HepG2 (cell line): Measurements from ENCODE around the gene RHOT1. TPM values are rescaled to one million over a fixed set of nuclear protein-coding genes. Genes with fewer than 3 reads are reported as not detected.

Source experiments
- ATAC-seq: fragments of 200-7000 bp; cut with Tn5 transposase; 3 replicates; pipeline ENCODE4 v1.9.1; 2020; ENCODE audit warnings: mild to moderate bottlenecking, moderate library complexity
- BruUV-seq: library from RNA; stranded (reverse); fragments of 400-500 nt; replicated peaks from 2 replicates; lab custom pipeline; 2021; lab: Mats Ljungman, UMichigan
- CTCF ChIA-PET: fragments of 300-600 bp; formaldehyde crosslinking; extraction: SDS; loops from one replicate; lab custom pipeline; 2021; ENCODE audit warnings: low total read pairs, inconsistent platforms, low intra/inter-chr PET ratio; lab: Yijun Ruan, JAX
- POLR2A ChIA-PET: fragments of 350-600 bp; sonication (Branson Sonifier 250); formaldehyde crosslinking; loops from one replicate; lab custom pipeline; 2020; ENCODE audit warnings: antibody characterized with exemption, inconsistent platforms; lab: Yijun Ruan, JAX
- DNase-seq: peaks from one replicate; pipeline ENCODE4 v3.0.0-alpha.2; 2015; ENCODE audit warnings: low spot score
- FAIRE-seq: peaks from 3 replicates; lab custom pipeline; 2011; peaks lifted over from hg19 to GRCh38; lab: Jason Lieb, UNC
- H2AFZ ChIP-seq: one replicate; pipeline ENCODE4 v1.6.1; 2011; ENCODE audit warnings: low read length, inconsistent platforms
- H3K27ac ChIP-seq: fragments of 300-600 bp; 3 replicates; pipeline ENCODE4 v1.8.0; 2011; ENCODE audit warnings: mixed run types, mild to moderate bottlenecking, mixed read lengths, low read length, inconsistent platforms; ENCODE audit not compliant: insufficient read depth; ENCODE audit errors: extremely low read length
- H3K27me3 ChIP-seq, 2 experiments: fragments of 200-600 bp in 1 of 2; 2 replicates in 1 of 2; 3 replicates in 1 of 2; pipeline versions ENCODE4 v1.6.0 to v1.8.0; 2011; ENCODE audit warnings: low read length in 2 of 2, mild to moderate bottlenecking in 2 of 2, moderate library complexity in 2 of 2, inconsistent platforms in 1 of 2; ENCODE audit not compliant: insufficient read depth in 2 of 2, control insufficient read depth in 1 of 2
- H3K36me3 ChIP-seq, 2 experiments: fragments of 200-600 bp in 1 of 2; replicated peaks in 1 of 2; 2 replicates in 1 of 2; 3 replicates in 1 of 2; pipeline versions ENCODE4 v1.5.1 to v1.8.0; 2011; ENCODE audit warnings: low read length in 2 of 2, inconsistent platforms in 1 of 2; ENCODE audit not compliant: insufficient read depth in 2 of 2, control insufficient read depth in 1 of 2
- H3K4me1 ChIP-seq: 2 replicates; pipeline ENCODE4 v1.5.1; 2012; ENCODE audit warnings: low read length, inconsistent platforms; ENCODE audit not compliant: insufficient read depth
- H3K4me2 ChIP-seq: 2 replicates; pipeline ENCODE4 v1.6.0; 2011; ENCODE audit warnings: low read depth, low read length, inconsistent platforms
- H3K4me3 ChIP-seq, 3 experiments: fragments of 200-600 bp in 1 of 3; sonication (generic), shearing (Covaris generic) in 1 of 3; replicated peaks in 1 of 3; 2 replicates each; pipeline ENCODE4 v1.5.1; 2011 to 2016; ENCODE audit warnings: low read length in 3 of 3, inconsistent platforms in 2 of 3, low read depth in 2 of 3, mild to moderate bottlenecking in 2 of 3, control low read depth in 1 of 3, mixed read lengths in 1 of 3; ENCODE audit not compliant: insufficient read depth in 1 of 3
- H3K79me2 ChIP-seq: one replicate; pipeline ENCODE4 v1.6.1; 2011; ENCODE audit warnings: low read length, inconsistent platforms; ENCODE audit not compliant: insufficient read depth
- H3K9ac ChIP-seq: 2 replicates; pipeline ENCODE4 v1.6.0; 2011; ENCODE audit warnings: mild to moderate bottlenecking, low read depth, low read length, inconsistent platforms; ENCODE audit not compliant: insufficient read depth
- H3K9me3 ChIP-seq: 2 replicates; pipeline ENCODE4 v1.5.1; 2012; ENCODE audit warnings: mild to moderate bottlenecking, low read length
- H4K20me1 ChIP-seq: 2 replicates; pipeline ENCODE4 v1.6.0; 2011; ENCODE audit warnings: inconsistent platforms, mild to moderate bottlenecking, low read length, moderate library complexity; ENCODE audit not compliant: insufficient read depth
- GATA4 ChIP-seq: sonication (generic); IDR thresholded peaks from 2 replicates; pipeline ENCODE4 v1.6.1; 2016; ENCODE audit warnings: antibody characterized with exemption, low read depth, borderline replicate concordance
- KDM1A ChIP-seq: IDR thresholded peaks from 2 replicates; pipeline ENCODE4 v1.6.1; 2016; ENCODE audit warnings: missing compliant biosample characterization
- MAFF ChIP-seq: IDR thresholded peaks from 2 replicates; pipeline ENCODE4 v1.6.1; 2011; ENCODE audit warnings: low read depth, low read length, improper control_type of control experiment
- MBNL3 ChIP-seq: fragments of 250-450 bp; sonication (Bioruptor Pico); conservative IDR thresholded peaks from 2 replicates; pipeline ENCODE4 v1.8.0; 2022; ENCODE audit warnings: mild to moderate bottlenecking, inconsistent platforms
- MIER2 ChIP-seq: IDR thresholded peaks from 2 replicates; pipeline ENCODE4 v1.6.1; 2016; ENCODE audit warnings: missing biosample characterization, missing genetic modification reagents
- MTF1 ChIP-seq: sonication (generic); formaldehyde crosslinking; IDR thresholded peaks from 2 replicates; pipeline ENCODE4 v1.5.0; 2020; ENCODE audit warnings: missing genetic modification reagents
- MYC ChIP-seq: sonication (generic); formaldehyde crosslinking; IDR thresholded peaks from 2 replicates; pipeline ENCODE4 v1.9.0; 2021; ENCODE audit warnings: missing genetic modification reagents, borderline replicate concordance
- NCOR1 ChIP-seq: fragments of 200-600 bp; sonication (generic); IDR thresholded peaks from 2 replicates; pipeline ENCODE4 v1.7.0; 2017; ENCODE audit warnings: antibody characterized with exemption, low read length, borderline replicate concordance
- NR2F2 ChIP-seq: IDR thresholded peaks from 2 replicates; pipeline ENCODE4 v1.6.1; 2012; ENCODE audit warnings: low read depth, inconsistent platforms, borderline replicate concordance
- POLR2A ChIP-seq, 2 experiments: IDR thresholded peaks; 2 replicates each; pipeline ENCODE4 v1.6.1; 2011; ENCODE audit warnings: low read depth in 2 of 2, low read length in 2 of 2, mild to moderate bottlenecking in 1 of 2, moderate library complexity in 1 of 2; ENCODE audit not compliant: insufficient read depth in 1 of 2
- RAD51 ChIP-seq: fragments of 450-650 bp; IDR thresholded peaks from 2 replicates; pipeline ENCODE4 v1.6.1; 2016; ENCODE audit warnings: borderline replicate concordance
- REST ChIP-seq, 2 experiments: IDR thresholded peaks; 2 replicates each; pipeline ENCODE4 v1.6.1; 2011 to 2012; ENCODE audit warnings: low read length in 2 of 2, borderline replicate concordance in 1 of 2, low read depth in 1 of 2, mild to moderate bottlenecking in 1 of 2, moderate library complexity in 1 of 2
- ZC3H4 ChIP-seq: sonication (generic); formaldehyde crosslinking; IDR thresholded peaks from 2 replicates; pipeline ENCODE4 v1.4.0; 2020; ENCODE audit warnings: missing genetic modification reagents, borderline replicate concordance
- ZMYM2 ChIP-seq: sonication (generic); formaldehyde crosslinking; IDR thresholded peaks from 2 replicates; pipeline ENCODE4 v1.8.0; 2022; ENCODE audit warnings: mild to moderate bottlenecking, missing genetic modification reagents
- ZNF343 ChIP-seq: sonication (generic); formaldehyde crosslinking; IDR thresholded peaks from 2 replicates; pipeline ENCODE4 v1.4.0; 2020; ENCODE audit warnings: mild to moderate bottlenecking, missing genetic modification reagents
- ZNF543 ChIP-seq: sonication (generic); formaldehyde crosslinking; IDR thresholded peaks from 2 replicates; pipeline ENCODE4 v1.4.0; 2020; ENCODE audit warnings: mild to moderate bottlenecking, missing genetic modification reagents
- ZNF83 ChIP-seq: sonication (generic); formaldehyde crosslinking; IDR thresholded peaks from 2 replicates; pipeline ENCODE4 v1.4.0; 2020; ENCODE audit warnings: missing genetic modification reagents, mild to moderate bottlenecking, borderline replicate concordance
- ZSCAN21 ChIP-seq: sonication (generic); formaldehyde crosslinking; IDR thresholded peaks from 2 replicates; pipeline ENCODE4 v1.8.0; 2022; ENCODE audit warnings: mild to moderate bottlenecking, missing genetic modification reagents, moderate library complexity, borderline replicate concordance
- WGBS: methylation state at CpG from one replicate; pipeline ENCODE4 v1.1.6; 2017; ENCODE audit warnings: low lambda C conversion rate; 5-methylcytosine and 5-hydroxymethylcytosine counted together
- in situ Hi-C: cut with HindIII; loops from 2 replicates; pipeline ENCODE4 v1.10.0; 2017; ENCODE audit warnings: low pct_unique_long_range_greater_than_20kb; ENCODE audit not compliant: extremely low pct_ligation_motif_present
- intact Hi-C: fragments of 100-400 bp; cut with micrococcal nuclease; formaldehyde crosslinking; loops from one replicate; pipeline ENCODE4 v1.10.0; 2022; ENCODE audit not compliant: unreplicated experiment
- polyA plus RNA-seq, 8 experiments: library from polyadenylated mRNA; depleted of rRNA in 3 of 8; stranded (reverse) in 7 of 8; unstranded in 1 of 8; fragments of >200 nt; fragmentation: Illumina TruSeq in 4 of 8; extraction: Trizol in 4 of 8; gene quantifications; 2 replicates each; pipeline versions ENCODE4 v1.2.1 to v1.2.3, GENCODE V29; 2011 to 2016; ENCODE audit warnings: low read depth in 4 of 8, missing spikeins in 1 of 8, mixed read lengths in 1 of 8; ENCODE audit not compliant: insufficient read depth in 1 of 8
- total RNA-seq, 5 experiments: library from RNA; depleted of rRNA; stranded (reverse); fragments of >200 nt; fragmentation: Illumina TruSeq; extraction: Trizol; gene quantifications; 2 replicates each; pipeline ENCODE4 v1.2.3, GENCODE V29; 2016; ENCODE audit warnings: low read depth in 1 of 5

The RHOT1 gene
- total and polyA plus RNA-seq, 2 of the 13 experiments (the other 11 are each of a cell fraction or from before 2014, with no cell fraction given) = 25.6 to 41.5 TPM

- no peak for TF ChIP-seq ZNF83 (CRISPR knock-in tag)
- TF ChIP-seq MIER2 (CRISPR knock-in tag) = peak; percentile 74
- TF ChIP-seq NR2F2 = no peak
- TF ChIP-seq REST (IDR thresholded peaks at IDR 0.05; ENCODE audit: borderline replicate concordance in 1 of 2, low read depth in 1 of 2, low read length in 2 of 2) = peak; percentile 12 to 84
- no TSS peak for BruUV-seq
- in situ Hi-C loops = no loop called here
- H4K20me1 ChIP-seq = no peaks in the 10 kb centered on the region
- H3K4me1 ChIP-seq = no peaks in the 10 kb centered on the region
- intact Hi-C loops = no loop called here
- no peaks in the 10 kb centered on the region for H3K79me2 ChIP-seq
- no peak overlapping the region for H2AFZ ChIP-seq
- FAIRE-seq (no peak), ATAC-seq (no peak), DNase-seq (no peak)
- no peaks in the 10 kb centered on the region for H3K9me3 ChIP-seq
- ChIA-PET CTCF (no interaction called here), POLR2A (interaction anchor here (0.6 kb wide), 1 partner anchor 119 kb away, joined by 4 read pairs; no protein-coding TSS in a partner anchor)
- H3K27me3 ChIP-seq = no peaks in the 10 kb centered on the region
- H3K9ac ChIP-seq = no peak overlapping the region
- H3K27ac ChIP-seq = no peak overlapping the region
- 53% methylated on average over 8 of the region's 8 CpGs for WGBS
- H3K4me2 ChIP-seq = no peak overlapping the region
- no peak overlapping the region for H3K4me3 ChIP-seq
- no peaks in the 10 kb centered on the region for H3K36me3 ChIP-seq
These were observed 98.4 kb downstream of the RHOT1 start for GRCh38 chr17:32240750-32241149.

- H3K36me3 ChIP-seq = no peaks in the 10 kb centered on the region
- no peak for ATAC-seq
- H3K4me2 ChIP-seq = no peak overlapping the region
- no peak for FAIRE-seq
- 100% methylated on average over 1 of the region's 1 CpG for WGBS
- POLR2A ChIA-PET = no interaction called here
- H4K20me1 ChIP-seq = no peaks in the 10 kb centered on the region
- H3K4me1 ChIP-seq = no peaks in the 10 kb centered on the region
- H3K27ac ChIP-seq = no peak overlapping the region
- no peak overlapping the region for H3K4me3 ChIP-seq
- intact Hi-C loops (no loop called here), in situ Hi-C loops (no loop called here)
- H3K9ac ChIP-seq = no peak overlapping the region
- no peak for DNase-seq
- H2AFZ ChIP-seq = no peak overlapping the region
- no TSS peak for BruUV-seq
- CTCF ChIA-PET = no interaction called here
- no peaks in the 10 kb centered on the region for H3K9me3 ChIP-seq
- H3K79me2 ChIP-seq = no peaks in the 10 kb centered on the region
- no peaks in the 10 kb centered on the region for H3K27me3 ChIP-seq
- TF ChIP-seq ZC3H4 (CRISPR knock-in tag) = no peak
- TF ChIP-seq RAD51 = no peak
- TF ChIP-seq KDM1A = no peak
- no peak for TF ChIP-seq POLR2A (IDR thresholded peaks at IDR 0.05; ENCODE audit: insufficient read depth in 1 of 2, low read depth in 2 of 2, low read length in 2 of 2)
- no peak for TF ChIP-seq ZNF343 (CRISPR knock-in tag)
- TF ChIP-seq MAFF = no peak
- no peak for TF ChIP-seq GATA4
- TF ChIP-seq MBNL3 (CRISPR knock-in tag) = no peak
- TF ChIP-seq ZMYM2 = no peak
- no peak for TF ChIP-seq ZNF543
- TF ChIP-seq MYC = no peak
- no peak for TF ChIP-seq ZSCAN21 (CRISPR knock-in tag)
- no peak for TF ChIP-seq MTF1
- no peak for TF ChIP-seq NCOR1
These were observed 99.3 kb downstream of the RHOT1 start for GRCh38 chr17:32241640-32242039.
